Mucosa of gallbladder (tissue), 1 donor: Measurements from ENCODE around the gene MGLL. TPM values are rescaled to one million over a fixed set of nuclear protein-coding genes. Genes with fewer than 3 reads are reported as not detected.
A peak's percentile ranks its signal among the peaks of the same experiment; 100 is the strongest.

Experiments
- DNase-seq: peaks from one replicate; pipeline ENCODE4 v3.0.0-alpha.2; 2020; ENCODE audit warnings: low spot score
- total RNA-seq: library from RNA; stranded (reverse); gene quantifications from one replicate; pipeline ENCODE4 v1.2.1, GENCODE V29; 2021
- donor health status: DM: no; HTN: no; CAD: no.

Gene MGLL
- total RNA-seq, 1 donor from 2014 or later: 193 TPM

GRCh38 chr3:127835993-127836882 is 13.9 kb upstream of the MGLL start:
- no peak for DNase-seq

GRCh38 chr3:127834771-127835170 is 12.5 kb upstream of the MGLL start:
- DNase-seq: no peak

- DNase-seq: no peak
Measured at GRCh38 chr3:127833281-127834032, 11.1 kb upstream of the MGLL start.

GRCh38 chr3:127831723-127832172 is 9.4 kb upstream of the MGLL start:
- no peak for DNase-seq

- DNase-seq: no peak
Measured at GRCh38 chr3:127829537-127829936, 7.2 kb upstream of the MGLL start.

- DNase-seq: no peak
Measured at GRCh38 chr3:127827808-127828207, 5.5 kb upstream of the MGLL start.

DNA sequence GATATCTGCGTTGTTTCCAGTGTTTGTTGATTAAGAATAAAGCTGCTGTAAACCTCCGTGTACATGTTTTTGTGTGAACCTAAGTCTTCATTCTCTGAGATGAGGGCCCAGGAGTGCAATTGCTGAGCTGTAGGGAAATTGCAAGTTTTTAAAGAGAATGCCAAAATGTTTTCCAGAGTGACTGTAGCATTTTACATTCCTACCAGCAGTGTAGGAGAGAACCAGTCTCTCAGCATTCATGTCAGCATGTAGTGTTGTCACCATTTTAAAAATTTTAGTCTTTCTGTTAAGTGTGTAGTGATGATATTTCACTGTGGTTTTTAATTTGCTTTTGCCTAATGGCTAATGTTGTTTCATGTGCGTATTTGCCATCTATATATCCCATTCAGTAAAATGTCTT is 3.4 kb upstream of the MGLL start:
- no peak for DNase-seq

DNA sequence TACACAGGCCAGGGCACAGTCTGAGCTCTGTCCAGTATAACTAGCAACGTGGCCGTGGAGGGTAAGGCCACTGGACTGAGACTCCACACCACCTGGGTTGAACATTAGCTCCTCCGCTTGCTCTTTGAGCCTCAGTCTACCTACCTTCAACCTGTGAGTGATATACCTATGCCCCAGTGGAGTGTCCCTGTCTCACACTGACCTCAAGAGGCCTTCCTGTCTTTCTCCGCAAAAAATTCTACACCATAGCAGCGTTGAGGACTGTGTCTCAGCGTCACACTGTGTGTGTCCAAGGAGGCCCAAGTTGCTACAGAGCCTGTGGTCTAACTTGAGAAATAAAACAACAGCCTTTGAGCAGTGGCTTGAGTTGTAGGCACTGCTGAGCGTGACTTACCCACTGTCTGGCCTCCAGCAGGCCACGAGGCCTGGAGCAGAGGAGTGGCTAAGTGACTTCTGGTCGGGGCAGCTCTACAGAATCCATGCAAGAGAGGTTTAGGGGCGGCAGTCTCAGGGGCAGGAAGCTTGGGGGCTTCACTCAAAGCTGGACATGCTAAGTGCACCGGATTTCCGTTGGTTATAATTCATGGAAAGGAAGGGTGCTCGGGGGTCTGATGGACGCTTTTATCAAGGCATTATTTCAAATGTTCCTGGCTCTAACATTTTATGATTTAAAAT is 2.0 kb upstream of the MGLL start:
- DNase-seq: no peak

- no peak for DNase-seq
Measured at GRCh38 chr3:127823426-127823857, 1.1 kb upstream of the MGLL start.

DNA sequence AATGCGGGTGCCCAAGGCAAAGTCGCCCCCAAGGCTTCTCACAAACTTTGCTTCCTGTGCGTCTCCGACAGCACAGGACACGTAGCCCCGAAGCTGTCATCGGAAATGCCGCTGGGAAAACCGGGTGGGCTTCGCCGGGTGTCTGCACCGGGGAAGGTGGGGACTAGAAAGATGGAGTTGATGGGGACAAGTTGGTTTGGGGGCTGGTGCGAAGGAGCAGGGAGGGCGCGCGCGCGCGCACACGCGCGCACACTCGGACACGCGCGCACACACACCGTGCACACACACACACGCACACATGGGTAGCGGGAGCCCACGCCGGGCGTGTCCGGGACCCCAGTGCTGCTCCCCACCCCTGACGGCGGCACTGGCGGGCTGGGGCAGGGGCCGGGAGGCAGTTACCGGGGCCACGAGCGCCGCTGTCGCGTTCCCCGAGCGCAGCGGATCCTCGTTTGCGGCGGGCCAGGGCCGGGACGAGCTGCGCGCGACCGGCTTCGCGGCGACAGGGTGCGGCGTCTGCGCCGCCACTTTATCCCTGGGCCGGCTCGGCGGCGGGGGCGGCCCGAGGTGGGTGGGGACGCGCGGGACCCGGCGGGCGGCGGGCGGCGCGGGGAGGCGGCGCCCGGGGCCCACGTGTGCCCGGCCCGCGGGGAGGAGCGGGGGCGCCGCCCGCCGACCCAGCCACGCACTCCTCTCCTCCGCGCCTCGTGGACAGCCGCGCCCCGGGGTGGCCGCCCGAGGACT is 539 bp upstream of the MGLL start:
- peak; percentile 41 for DNase-seq

DNA sequence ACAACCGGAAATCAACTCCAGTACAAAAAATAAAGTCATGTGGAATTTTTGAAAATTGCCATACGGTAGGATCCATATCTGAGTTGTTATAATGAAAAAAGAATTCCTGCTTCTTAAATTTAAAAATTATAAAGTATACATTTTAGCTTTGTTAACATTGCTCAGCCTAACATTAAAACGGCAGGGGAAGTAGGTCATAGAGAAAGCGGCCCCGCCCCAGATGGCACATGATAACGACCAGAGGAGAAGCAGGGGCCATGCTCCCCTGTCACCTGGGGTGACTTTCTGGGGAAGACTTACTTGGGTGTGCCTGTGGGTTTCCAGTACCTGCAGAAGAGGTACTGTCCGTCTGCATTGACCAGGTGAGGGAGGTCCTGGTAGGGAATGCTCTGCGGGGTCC is 921 bp downstream of the MGLL start:
- DNase-seq: peak; percentile 38

DNA sequence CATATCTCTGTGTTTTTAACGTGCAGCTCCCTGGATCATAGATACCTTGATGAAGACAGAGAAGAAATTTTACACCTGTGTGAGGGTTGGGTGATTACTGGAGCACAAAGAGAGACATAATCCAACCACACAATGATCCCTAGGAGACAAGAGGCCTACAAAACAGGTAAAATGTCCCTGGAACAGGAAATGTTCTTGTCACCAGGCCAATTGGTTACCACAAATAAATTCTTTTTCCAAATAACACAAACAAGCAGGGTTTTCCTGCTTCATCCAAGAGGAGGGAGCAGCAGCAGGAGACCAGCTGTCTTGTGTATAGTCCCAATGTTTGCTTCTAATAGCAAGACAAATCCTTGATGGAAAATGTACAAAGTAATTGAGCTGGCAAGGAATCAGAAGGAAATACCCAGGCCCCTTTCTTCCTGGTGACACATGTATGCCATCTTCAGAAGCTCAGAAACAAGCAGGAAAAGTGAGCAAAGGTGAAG is 1.4 kb downstream of the MGLL start:
- DNase-seq: no peak

DNA sequence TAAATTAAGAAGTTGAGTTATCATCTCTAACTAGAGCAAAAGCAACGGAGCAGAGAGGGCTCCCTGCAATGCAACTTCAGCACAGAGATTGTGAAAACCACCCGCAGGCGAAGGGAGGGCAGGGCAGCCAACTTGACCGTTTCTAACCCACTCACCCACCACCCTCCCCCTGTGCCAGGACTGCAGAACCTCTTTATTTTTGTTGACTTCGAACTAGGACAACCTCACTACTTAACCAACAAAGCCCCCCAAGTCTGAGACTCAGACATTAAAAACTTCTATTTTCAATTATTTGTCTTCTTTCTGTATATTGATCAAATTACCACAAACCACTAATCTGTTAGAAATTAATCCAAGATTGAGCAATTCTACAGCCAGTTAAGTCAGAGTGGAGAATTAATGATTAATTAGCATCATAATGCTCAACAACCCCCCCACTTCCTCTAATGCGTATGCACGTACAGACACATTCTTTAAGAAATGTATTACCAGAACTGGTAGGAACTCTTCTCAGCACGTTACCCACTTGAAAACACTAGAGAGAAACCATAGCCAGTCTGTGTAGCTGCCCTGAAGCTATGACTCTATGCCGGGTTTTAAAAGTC is 2.0 kb downstream of the MGLL start:
- peak; percentile 53 for DNase-seq

DNA sequence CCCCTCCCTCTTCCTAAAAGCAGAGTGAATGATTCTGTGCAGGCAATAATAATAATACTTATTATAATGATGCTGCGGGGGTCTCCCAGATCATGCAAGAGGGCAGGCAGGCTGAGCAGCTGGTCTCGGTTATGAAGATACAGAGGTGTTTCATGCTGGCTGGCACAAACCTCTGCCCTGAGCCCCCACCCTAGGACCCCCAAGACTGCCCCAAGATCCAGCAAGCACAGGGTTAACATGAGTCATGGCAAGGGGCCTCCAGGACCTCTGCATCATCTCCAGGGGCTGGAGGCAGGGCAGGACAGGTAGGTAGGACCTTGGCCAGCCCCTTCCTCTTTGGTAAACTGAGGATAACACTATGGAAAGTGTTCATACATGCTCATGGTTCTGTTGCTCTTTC is 2.7 kb downstream of the MGLL start:
- no peak for DNase-seq

DNA sequence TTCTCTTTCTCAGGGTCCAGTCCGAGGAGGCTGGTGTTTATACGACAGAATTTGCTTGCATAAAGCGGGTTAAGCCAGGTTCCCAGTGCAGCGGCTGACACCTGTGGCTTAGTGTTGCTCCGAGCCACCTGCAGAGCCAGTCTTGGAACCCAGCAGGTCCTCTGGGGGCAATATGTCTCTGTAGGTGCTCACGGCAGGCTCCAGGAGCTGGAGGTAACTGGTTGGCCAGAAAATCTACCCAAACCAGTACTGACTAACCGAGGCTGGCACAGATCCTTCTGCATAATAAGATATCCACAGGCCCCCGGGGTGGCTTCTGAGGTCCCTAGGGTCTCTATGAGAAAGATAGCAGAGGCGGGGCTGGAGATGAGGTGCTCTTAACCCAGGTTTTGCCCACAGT is 3.2 kb downstream of the MGLL start:
- DNase-seq: no peak

GRCh38 chr3:127817406-127817841 is 4.9 kb downstream of the MGLL start:
- DNase-seq: peak; percentile 70

DNA sequence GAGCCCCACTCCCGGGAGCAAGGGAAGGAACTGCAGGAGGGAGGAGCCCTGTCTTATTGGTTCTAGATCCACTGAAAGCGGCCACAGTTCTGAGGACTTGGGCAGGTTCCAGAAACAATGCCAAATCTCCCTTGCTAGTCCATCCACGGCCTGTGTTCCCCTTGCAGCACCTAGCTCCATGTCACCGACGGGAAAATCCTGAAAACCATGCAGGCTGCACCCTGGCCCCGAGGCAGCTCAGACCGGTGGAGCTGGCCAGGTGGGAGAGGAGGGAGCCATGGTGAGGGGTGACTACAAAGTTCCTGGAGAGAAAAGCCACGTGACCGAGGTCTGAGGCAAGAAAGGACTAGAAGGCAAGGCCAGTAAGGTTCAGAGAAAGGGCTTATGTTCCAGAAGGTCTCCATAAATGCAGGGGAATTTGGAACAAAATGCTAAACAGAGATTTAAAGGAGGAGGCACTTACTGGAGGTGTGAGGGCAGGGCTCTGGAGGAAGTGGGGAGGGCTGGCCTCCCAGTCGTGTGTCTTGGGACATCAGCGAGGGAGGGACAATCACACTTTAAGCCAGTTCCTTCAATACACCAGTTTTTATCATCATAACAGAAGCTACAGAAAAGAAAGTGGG is 5.4 kb downstream of the MGLL start:
- DNase-seq: no peak

GRCh38 chr3:127815641-127816605 is 6.4 kb downstream of the MGLL start:
- peak; percentile 66 for DNase-seq

DNA sequence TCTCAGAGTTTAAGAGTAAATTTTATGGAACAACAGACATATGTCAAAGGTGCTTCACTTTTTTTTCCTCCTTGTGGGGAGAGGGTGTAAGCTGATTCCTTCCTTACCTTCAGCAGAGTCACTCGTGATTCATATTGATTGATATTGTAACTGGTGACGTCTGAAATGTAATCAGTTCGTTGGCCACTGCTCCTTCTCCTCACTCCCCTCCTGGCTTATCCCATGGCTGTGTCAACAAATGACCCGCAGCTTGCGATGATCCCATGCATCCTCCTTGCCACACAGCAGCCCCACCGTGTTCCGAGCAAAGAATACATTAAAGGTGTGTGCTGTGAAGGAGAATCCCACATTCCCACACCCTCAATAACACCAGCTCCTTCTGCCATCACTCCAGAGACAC is 7.3 kb downstream of the MGLL start:
- peak; percentile 70 for DNase-seq
